ENCODE results near the gene FGF19.

FGF19 gene

DNA sequence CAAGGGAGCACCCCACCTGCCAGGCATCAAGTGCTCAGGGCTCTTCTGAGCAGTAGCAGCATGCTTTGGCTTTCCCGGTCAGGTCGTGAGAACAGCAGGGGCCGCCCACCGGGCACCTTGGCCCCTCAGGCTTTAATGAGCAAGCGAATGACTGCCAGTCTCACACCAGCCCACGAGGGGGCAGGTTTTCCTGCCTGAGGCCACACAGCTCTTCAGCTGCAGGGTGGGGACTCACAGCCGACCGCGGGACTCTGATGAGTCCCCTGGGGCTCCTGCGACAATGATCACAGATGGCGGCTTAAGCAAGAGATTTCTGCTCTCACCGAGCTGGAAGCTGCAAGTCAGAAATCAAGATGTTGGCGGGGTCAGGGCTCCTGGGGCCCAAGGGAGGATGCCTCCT is 14.3 kb upstream of the FGF19 start:
- no peak for DNase-seq (ENCODE audit: low read depth in 1 of 2, low spot score in 1 of 2)

DNA sequence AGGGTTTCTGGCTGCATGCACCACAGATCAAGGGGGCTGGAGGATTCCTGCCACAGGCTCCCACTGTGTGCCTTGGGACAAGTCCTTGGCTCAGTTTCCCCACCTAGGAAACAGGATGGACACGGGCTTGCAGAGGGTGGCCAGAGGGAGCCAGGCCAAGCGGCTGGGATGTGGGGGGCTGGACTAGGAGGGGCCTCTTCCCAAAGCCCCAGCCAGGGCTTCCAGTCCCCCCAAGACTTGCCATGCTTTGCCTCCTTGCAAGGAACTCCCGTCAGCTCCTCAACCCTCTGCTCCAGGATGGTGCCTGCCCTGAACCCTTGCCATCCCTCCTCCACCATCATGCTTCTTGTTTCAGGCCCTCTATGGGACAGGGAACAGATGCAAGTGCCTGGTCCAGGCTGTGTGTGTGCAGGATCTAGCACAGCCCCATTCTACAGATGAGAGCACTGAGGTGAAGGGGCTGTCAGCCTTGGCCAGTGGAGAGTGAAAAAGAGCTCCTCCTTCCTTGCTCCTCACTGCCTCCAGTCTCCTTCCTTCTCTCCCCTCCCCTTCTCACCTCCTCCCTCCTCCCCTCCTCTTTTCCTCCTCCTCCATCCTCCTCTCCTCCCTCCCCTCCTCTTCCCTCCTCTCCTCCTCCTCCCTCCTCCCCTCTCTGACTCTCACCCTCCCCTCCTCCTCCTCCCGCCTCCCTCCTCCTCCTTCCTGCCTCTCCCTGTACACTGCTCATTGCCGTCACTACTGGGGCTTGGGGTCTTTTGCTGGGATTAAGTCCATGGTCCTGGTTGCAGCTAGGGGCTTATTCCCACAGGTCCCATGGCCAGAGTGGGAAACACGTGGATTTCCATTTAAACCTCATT is 13.3 kb upstream of the FGF19 start:
- DNase-seq (ENCODE audit: low read depth in 1 of 2, low spot score in 1 of 2): no peak

DNA sequence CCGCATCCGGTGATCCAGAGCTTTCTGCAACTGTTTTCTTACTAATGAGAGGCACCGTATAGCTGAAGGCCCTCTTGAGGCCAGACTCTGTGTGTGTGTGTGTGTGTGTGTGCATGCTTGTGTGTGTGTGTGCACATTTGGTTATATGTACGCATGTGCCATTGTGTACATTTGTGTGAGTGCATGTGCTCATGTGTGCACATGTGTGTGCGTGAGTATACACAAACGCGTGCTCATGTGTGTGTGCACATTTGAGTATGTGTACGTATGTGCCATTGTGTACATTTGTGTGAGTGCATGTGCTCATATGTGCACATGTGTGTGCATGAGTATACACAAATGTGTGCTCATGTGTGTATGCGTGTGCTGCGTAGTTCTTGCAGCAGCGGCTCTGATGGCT is 12.3 kb upstream of the FGF19 start:
- DNase-seq (ENCODE audit: low read depth in 1 of 2, low spot score in 1 of 2): no peak

DNA sequence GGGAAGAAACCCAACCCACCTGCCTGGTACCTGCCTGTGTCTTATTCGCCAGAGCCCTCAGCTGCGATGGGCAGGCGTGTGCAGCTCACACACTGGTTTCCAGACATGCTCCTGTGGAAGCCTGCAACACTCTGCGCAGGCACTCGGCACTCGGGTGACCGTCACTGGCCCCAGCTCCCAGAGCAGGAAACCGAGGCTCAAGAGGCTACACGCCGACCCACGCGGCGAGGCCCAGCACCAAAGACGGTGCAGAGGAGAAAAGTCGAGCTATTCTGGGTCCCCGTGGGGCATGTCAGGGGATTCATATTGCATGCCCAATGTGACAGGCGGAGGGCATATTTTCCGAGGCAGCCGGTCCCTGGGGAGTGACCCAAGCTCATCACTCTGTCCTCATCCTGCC is 11.6 kb upstream of the FGF19 start:
- DNase-seq (ENCODE audit: low read depth in 1 of 2, low spot score in 1 of 2): no peak

DNA sequence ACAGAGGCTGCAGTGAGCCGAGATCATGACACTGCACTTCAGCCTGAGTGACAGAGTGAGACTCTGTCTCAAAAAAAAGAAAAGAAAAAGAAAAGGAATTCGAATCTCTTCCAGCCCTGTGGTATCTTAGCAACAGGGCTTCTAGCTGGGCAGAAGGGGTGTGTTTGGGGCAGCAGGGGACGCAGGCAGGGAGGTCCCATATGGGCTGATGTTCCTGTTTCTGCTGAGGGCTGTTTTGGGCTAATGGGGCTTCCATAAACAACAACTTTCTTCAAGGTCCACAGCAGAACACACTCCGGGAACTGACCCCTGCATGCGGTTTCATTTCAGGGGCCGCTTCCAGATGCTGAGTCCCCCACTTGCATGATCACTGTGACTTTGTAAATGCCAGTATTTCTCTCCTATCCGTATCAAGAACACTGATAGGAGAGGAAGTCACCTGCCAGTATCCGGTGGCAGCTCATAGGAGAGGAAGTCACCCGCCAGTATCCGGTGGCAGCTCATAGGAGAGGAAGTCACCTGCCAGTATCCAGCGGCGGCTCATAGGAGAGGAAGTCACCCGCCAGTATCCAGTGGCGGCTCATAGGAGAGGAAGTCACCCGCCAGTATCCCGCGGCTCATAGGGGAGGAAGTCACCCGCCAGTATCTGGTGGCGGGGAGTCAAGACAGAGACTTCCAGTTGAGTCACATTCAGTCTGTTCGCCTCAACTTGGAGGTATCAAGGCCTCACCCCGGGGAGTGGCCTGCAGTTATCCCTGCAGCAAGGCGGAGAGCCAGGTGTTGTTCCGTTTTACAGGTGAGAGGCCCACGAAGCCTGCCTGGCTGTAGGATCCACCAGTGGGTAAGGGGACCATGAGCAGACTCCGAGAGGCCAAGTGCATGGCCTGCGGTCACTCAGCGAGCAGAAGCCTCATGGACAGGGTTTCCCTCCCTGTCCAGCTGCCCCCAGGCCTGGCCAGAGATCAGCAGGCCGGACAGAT is 8.3 kb upstream of the FGF19 start:
- no peak for DNase-seq (ENCODE audit: low read depth in 1 of 2, low spot score in 1 of 2)

DNA sequence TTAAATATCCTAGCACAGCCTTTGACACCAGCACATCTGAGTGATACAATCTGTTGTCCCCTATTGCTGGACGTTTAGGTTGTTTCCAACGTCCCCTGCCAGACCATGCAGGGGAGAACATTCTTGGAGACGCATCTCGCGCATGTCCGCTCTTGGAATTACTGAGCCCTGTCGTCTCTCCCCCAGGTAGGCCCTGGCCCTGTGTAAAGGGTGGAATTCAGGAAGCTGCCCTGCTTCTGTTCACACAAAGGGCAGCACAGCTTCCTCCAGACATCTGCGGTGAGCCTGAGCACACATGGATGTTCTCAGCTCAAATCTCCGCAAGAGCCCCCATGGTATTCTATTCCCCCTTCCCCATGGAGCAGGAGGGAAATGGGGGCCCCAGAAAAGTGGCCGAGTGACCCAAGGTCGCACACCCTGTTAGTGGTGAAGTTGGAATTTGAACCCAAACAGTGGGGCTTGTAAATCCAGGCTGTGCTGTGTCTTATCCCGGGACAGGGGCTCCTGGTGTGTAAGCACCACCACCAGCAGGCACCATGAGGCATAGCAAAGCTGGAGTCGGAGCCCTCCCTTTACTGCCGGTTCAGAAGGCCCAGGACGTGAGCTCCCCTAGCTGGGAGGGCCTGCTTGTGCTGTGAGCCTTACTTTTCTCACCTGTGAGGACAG is 5.0 kb upstream of the FGF19 start:
- no peak for DNase-seq (ENCODE audit: low read depth in 1 of 2, low spot score in 1 of 2)

DNA sequence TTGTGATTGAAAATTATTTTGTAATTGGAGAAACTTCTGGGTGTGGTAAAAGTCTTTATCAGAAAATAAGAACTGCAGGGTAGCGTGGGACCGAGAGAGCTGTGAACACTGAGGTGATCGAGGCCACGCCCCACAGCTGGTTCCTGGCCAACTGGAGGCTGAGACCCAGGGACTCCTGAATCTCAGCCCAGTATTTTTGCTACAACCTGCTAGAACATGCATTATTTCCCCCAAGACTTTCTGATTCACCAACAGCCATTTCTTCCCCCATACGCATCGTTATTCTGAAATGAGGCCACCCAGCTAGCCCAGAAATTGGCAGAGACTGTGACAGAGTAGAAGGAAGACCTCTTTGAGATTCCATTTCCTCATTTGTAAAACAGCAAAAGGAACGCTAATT is 3.4 kb upstream of the FGF19 start:
- DNase-seq (ENCODE audit: low read depth in 1 of 2, low spot score in 1 of 2): no peak

DNA sequence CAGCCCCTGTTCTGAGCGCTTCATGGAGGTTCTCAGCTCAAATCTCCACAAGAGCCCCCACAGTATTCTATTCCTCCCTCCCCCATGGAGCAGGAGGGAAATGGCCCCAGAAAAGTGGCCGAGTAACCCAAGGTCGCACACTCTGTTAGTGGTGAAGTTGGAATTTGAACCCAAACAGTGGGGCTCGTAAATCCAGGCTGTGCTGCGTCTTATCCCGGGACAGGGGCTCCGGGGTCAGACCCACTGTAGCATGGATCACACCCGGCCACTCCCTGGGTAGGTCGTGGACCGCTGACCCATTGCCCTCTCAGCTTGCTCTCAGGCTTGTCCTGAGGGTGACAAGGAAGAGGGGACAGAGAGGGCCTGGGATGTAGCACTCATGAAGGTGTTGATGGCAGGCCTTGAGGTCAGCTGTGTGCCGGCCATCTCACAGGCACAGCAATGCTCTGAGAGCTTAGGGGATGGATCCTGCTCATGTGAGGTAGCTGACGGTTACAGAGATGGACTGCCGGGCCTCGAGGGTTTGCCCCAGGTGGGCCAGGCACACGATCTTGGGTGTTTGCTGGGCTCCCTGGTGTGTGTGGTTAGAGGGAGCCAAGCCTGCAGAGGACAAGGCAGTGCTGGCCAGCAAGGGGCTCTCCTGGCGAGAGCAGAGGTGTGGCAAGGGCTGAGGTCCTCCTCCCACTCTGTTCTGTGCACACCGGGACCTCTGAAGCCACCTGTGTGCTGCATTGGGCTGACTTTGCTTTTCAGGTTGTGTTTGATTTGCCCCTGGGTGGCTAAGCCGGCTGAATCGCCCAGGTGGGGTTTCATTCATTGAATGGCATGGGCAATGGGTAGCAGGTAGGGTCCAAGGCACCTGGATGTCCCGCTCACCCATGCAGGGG is 2.3 kb upstream of the FGF19 start:
- no peak for DNase-seq (ENCODE audit: low read depth in 1 of 2, low spot score in 1 of 2)

DNA sequence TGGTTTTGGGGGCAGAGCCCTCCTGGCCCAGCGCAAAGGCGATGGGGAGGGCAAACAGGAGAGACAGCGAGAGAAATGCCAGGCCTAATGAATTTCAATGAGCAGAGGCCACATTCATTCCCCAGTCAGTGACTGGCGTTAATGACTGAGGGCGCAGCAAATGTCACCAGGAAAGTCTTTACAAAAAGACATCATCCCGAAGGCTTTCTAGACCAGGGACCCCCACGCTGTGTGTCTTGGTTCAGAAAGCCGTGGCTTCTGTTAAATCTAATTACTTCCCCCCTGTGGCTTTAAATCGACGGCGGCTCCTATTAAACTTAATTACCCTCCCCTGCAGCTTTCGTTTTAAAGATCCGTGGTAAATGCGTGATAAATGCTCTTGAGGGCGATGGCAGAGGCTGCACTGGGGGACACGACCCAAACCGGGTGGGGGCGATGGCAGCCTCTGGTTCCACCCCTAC is 1.6 kb upstream of the FGF19 start:
- no peak for DNase-seq (ENCODE audit: low read depth in 1 of 2, low spot score in 1 of 2)

DNA sequence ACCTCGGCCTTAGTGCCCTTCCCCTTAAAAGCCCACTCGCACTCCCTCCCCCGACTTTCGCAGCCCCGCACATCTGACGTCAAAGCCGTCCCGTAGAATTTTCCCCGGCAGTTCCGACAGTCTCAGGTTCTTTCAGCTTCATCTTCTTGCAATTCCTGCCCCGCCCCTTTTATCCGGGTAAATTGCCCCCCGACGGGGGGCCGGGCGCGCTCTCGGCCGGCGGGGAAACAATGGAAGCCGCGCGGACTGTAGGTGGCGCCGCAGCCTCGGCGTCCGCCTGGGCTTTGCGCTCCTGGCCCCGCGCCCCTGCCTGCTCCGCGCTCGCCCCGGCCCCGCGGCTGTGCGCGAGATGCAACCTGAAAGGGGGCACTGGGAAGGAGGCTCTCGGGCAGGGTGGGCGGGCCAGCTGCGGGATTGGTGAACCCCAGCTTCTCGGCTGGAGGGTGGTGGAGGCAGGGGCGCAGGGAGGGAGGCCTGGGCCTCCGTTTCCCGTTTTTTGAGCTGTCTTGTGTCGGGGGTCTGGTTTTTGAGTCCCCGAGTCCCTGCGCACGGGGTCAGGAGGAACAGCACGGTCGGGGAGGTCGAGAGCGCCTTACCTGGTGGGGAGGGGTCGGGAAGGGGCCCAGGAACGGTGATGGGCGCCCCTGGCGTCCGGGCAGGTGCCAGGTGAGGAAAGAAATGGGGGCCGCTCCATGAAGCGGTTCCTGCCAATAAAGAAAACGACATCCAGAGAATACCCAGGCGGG is 859 bp upstream of the FGF19 start:
- DNase-seq (ENCODE audit: low read depth in 1 of 2, low spot score in 1 of 2): no peak

DNA sequence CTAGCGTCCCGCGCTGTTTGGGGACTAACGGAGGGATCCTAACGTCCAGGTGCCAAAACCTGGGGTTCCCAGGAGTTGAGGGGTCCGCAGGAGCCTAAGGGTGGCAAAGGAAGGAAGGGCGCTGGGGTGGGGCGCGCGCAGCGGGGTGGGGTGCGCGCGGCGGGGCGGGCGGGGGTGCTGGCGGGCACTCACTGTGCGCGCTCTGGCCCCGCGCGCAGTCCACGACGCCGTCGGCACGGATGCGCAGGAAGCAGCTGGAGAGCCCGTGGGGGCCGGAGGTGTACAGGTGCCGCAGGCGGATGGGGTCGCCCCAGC is 412 bp downstream of the FGF19 start:
- DNase-seq (ENCODE audit: low read depth in 1 of 2, low spot score in 1 of 2): no peak

DNA sequence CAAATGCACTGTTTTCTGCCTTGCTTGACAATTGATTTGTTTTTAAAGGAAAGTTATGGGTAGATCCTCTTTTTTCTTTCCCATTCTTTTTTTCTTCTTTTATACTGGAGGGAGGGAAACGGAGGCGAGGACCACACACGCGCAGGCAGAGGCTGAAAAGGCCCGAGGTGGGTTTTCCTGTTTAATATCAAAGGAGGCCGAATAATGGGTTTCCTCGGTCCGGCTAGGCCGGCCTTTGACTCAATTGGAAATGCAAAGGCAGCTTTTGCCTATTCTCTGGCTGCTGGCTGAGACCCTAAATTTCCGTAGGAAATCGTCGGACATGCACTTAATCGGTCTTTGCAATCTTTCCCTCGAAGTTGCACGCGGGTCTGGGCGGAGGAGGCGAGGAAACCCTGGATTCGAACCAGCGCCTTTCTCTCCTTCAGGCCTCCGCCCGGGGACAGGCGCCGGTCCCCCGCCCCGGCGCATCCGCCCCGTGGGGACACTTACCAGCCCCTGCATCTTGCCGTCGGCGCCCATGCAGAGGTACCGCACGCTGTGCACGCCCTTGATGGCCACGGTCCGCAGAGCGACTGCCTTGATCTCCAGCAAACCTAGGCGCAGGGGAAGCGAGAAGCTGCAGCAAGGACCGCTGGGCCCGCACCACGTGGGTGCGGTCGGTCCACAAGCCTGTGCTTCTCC is 911 bp downstream of the FGF19 start:
- no peak for DNase-seq (ENCODE audit: low read depth in 1 of 2, low spot score in 1 of 2)

DNA sequence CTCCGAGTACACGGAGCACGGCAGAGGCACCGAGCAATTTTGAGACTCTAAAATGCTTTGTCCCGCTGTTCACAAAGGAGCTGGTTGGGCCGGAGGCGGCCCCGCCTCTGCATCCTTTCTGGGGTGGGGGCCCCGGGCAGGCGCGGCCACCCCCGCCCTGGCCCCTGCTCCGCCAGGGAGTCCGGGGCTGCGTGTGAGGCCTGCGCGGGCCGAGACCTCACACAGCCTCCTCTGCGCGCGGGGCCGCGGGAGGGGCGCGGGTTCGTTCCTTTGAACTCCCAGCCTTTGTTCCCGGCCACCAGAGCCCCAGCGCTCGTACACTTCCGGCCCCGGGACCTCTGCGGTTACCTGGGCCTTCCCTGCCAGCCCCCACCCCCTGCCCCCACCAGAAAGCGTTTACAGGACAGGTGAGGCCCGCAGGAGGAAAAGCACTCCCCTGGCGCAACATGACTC is 1.6 kb downstream of the FGF19 start:
- DNase-seq (ENCODE audit: low read depth in 1 of 2, low spot score in 1 of 2): no peak

DNA sequence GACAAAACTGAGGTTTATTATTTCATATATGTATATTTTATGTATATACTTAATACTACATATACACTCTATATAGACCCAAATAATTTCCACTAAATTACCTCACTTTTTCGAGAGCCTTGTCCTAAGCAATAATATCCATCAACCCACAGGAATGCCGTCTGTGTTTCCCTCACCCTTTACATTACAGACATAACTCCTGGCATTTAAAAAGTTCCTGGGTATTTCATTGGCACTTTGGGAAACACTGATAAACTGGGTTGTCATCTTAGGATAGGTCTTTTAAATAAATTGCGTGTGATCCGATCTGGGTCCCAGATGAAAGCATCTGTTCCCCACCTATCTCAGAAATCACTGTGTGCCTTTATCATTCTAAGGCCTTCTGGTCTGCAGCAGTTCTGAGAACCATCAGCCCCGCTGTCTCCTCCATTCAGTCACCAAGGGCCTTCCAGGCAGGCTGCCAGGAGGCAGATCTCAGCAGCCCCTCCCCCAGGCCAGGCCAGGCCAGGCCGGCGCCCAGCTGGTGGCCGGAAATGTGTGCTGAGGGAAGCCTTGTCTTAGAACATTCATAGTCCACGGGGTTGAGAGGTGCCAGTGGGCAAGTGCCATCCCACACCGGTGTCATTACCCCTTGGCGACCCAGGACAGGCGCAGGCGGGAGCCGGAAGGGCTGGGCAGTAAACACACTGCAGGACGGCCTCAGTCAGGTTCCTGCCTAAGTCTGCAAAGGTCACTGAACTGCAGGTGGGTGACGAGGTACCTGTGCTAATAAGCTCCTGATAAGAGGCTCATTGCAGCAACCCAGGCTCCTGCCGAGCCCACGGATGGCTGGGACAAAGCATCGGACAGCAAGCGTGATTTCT is 3.3 kb downstream of the FGF19 start:
- DNase-seq (ENCODE audit: low read depth in 1 of 2, low spot score in 1 of 2): no peak

DNA sequence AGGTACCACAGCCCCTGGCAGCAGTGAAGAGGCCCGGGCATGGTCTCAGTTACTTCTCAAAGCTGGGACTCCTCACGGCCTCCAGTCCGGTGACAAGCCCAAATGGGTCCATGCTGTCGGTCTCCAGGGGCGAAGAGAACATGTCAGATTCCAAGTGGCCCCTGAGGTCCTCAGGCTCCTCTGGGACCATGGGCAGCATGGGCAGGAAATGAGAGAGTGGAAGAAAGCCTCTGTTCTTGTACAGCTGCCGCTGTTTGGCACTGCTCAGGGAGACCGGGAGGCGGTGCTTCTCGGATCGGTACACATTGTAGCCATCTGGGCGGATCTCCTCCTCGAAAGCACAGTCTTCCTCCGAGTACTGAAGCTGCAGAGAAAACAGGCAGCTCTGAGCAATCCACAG is 4.6 kb downstream of the FGF19 start:
- DNase-seq (ENCODE audit: low read depth in 1 of 2, low spot score in 1 of 2): no peak

DNA sequence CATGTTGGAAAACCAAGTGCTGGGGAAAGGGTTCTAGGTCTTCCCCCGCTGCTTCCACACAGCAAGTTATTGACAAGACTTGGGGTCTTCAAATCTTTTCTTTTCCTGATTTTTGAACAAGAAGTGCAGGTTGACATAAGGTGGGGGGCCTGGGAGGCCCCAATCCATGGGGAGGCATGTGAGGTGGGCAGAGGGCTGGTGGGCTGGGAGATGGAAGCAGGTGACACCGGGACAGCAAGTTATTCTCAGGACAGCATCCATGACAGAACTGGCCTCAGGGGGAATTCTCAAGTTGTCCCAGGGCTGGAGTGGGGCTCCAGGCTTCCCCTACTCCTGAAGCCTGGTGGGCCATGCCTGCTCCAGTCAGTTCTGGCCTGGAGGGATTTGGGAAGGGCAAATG is 5.5 kb downstream of the FGF19 start:
- no peak for DNase-seq (ENCODE audit: low read depth in 1 of 2, low spot score in 1 of 2)

DNA sequence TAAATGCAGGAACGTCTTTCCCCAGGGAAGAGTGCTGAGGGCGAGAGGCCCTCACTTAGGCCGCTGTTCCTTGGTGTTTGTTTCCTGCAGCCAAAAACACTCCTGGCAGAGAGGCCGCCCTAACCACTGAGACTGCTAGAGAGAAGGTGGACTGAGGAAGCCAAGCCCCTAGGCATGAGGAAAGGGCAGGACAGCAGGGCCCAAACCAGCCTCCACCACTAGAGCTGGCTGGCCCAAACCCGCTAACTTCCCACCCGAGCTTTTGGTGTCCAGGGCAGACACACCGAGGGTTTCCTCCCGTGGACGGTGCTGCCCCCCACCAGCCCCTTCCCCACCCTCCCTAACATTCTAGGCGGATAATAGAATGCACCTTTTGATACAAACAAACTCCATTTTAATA is 6.0 kb downstream of the FGF19 start:
- no peak for DNase-seq (ENCODE audit: low read depth in 1 of 2, low spot score in 1 of 2)

DNA sequence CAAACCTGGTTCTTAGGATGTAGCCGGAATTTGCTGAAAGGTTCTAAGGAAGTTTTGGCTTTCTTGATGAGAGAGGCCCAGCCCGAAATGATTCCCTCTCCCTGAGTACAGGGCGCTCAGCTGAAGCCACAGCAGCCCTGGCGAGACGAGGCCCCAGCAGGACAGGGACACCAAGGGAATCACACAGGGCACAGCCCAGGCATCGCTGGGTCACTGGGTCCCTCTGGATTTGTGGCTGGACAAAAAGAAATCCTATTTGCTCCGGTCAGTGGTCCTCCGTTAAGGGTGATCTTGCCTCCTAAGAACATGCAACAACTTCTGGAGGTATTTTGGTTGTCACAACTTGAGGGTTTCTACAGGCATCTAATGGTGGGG is 6.4 kb downstream of the FGF19 start:
- DNase-seq (ENCODE audit: low read depth in 1 of 2, low spot score in 1 of 2): no peak
